Hematopoietic multipotent progenitor cell treated with erythropoietin and hydrocortisone succinate and interleukin-3 and kit ligand, for 15 days (in vitro differentiated cells): Measurements from ENCODE around the gene PPP2R3B.
"Not testable (repeated sequence)": the region's sequence is repeated elsewhere in the genome, so short reads cannot be mapped to it uniquely, and the experiment has no call there.

ENCODE experiments used
- DNase-seq: peaks from one replicate; pipeline ENCODE4 v3.0.0-alpha.2; 2015; ENCODE audit warnings: low spot score

PPP2R3B gene

GRCh38 chrX:352582-353314 lies 34.0 kb downstream of the PPP2R3B start:
- DNase-seq: no peak

- no peak for DNase-seq
Measured at GRCh38 chrX:352181-352580, 34.5 kb downstream of the PPP2R3B start.

- no peak for DNase-seq
Measured at GRCh38 chrX:351736-352135, 35.0 kb downstream of the PPP2R3B start.

- DNase-seq: not testable (repeated sequence)
Measured at GRCh38 chrX:351324-351641, 35.4 kb downstream of the PPP2R3B start.

- no peak for DNase-seq
Measured at GRCh38 chrX:350534-351323, 36.0 kb downstream of the PPP2R3B start.

- no peak for DNase-seq
Measured at GRCh38 chrX:350148-350533, 36.6 kb downstream of the PPP2R3B start.

GRCh38 chrX:349702-350101 lies 37.0 kb downstream of the PPP2R3B start:
- DNase-seq: no peak

- no peak for DNase-seq
Measured at GRCh38 chrX:349196-349595, 37.5 kb downstream of the PPP2R3B start.

- DNase-seq: no peak
Measured at GRCh38 chrX:348461-349117, 38.1 kb downstream of the PPP2R3B start.

GRCh38 chrX:347351-348117 lies 39.2 kb downstream of the PPP2R3B start:
- DNase-seq: no peak

- no peak for DNase-seq
Measured at GRCh38 chrX:346034-346813, 40.5 kb downstream of the PPP2R3B start.

- DNase-seq: no peak
Measured at GRCh38 chrX:345020-345925, 41.4 kb downstream of the PPP2R3B start.

- DNase-seq: no peak
Measured at GRCh38 chrX:344371-344901, 42.3 kb downstream of the PPP2R3B start.

- DNase-seq: no peak
Measured at GRCh38 chrX:341541-342101, 45.1 kb downstream of the PPP2R3B start.

- no peak for DNase-seq
Measured at GRCh38 chrX:340641-341423, 45.9 kb downstream of the PPP2R3B start.

- no peak for DNase-seq
Measured at GRCh38 chrX:340121-340520, 46.6 kb downstream of the PPP2R3B start.

- no peak for DNase-seq
Measured at GRCh38 chrX:338836-339400, 47.8 kb downstream of the PPP2R3B start.

- no peak for DNase-seq
Measured at GRCh38 chrX:338281-338835, 48.3 kb downstream of the PPP2R3B start.
